ENCODE measurements around the gene CARMIL3. TPM values are rescaled to one million over a fixed set of nuclear protein-coding genes. Genes with fewer than 3 reads are reported as not detected.
A peak's percentile ranks its signal among the peaks of the same experiment; 100 is the strongest.

Gene CARMIL3
- total RNA-seq, 2 donors from 2014 or later, result 1.9 to 2.1 TPM

- DNase-seq (no peak), ATAC-seq (replicated peaks in 1 of 2) (no peak)
- H3K27me3 Mint-ChIP-seq (ENCODE audit: low read depth), result no peaks in the 10 kb centered on the region
- H3K4me3 Mint-ChIP-seq, result peak overlapping the region; percentile 83
- peaks cover 25% of the 10 kb centered on the region for H3K4me1 Mint-ChIP-seq (ENCODE audit: low read depth)
- no peaks in the 10 kb centered on the region for H3K36me3 Mint-ChIP-seq (ENCODE audit: insufficient read depth in 2 of 2)
- no peaks in the 10 kb centered on the region for H3K9me3 Mint-ChIP-seq
- no peak overlapping the region for H3K27ac Mint-ChIP-seq
Observed at GRCh38 chr14:24080142-24080530, 28.3 kb downstream of the CARMIL3 start.

GRCh38 chr14:24080888-24081738 lies 29.3 kb downstream of the CARMIL3 start:
- peak overlapping the region; percentile 83 for H3K4me3 Mint-ChIP-seq
- H3K27ac Mint-ChIP-seq, result no peak overlapping the region
- H3K4me1 Mint-ChIP-seq (ENCODE audit: low read depth), result peaks cover 25% of the 10 kb centered on the region
- H3K9me3 Mint-ChIP-seq, result no peaks in the 10 kb centered on the region
- ATAC-seq (replicated peaks in 1 of 2), result peak; percentile 92 to 94
- DNase-seq, result peak; percentile 77 to 79
- H3K36me3 Mint-ChIP-seq (ENCODE audit: insufficient read depth in 2 of 2), result no peaks in the 10 kb centered on the region
- H3K27me3 Mint-ChIP-seq (ENCODE audit: low read depth), result no peaks in the 10 kb centered on the region

GRCh38 chr14:24081739-24082211 lies 30.0 kb downstream of the CARMIL3 start:
- ATAC-seq (replicated peaks in 1 of 2) (no peak), DNase-seq (no peak)
- H3K9me3 Mint-ChIP-seq, result no peaks in the 10 kb centered on the region
- H3K27me3 Mint-ChIP-seq (ENCODE audit: low read depth), result no peaks in the 10 kb centered on the region
- peaks cover 25% of the 10 kb centered on the region for H3K4me1 Mint-ChIP-seq (ENCODE audit: low read depth)
- H3K4me3 Mint-ChIP-seq, result peak overlapping the region; percentile 81 to 83
- no peaks in the 10 kb centered on the region for H3K36me3 Mint-ChIP-seq (ENCODE audit: insufficient read depth in 2 of 2)
- H3K27ac Mint-ChIP-seq, result no peak overlapping the region

GRCh38 chr14:24082411-24083080 lies 30.7 kb downstream of the CARMIL3 start:
- no peak for DNase-seq
- no peak overlapping the region for H3K27ac Mint-ChIP-seq

GRCh38 chr14:24083462-24083861 lies 31.7 kb downstream of the CARMIL3 start:
- Mint-ChIP-seq H3K4me3 (no peak overlapping the region), H3K36me3 (ENCODE audit: insufficient read depth in 2 of 2) (no peaks in the 10 kb centered on the region), H3K9me3 (no peaks in the 10 kb centered on the region), H3K4me1 (ENCODE audit: low read depth) (peaks cover 25% of the 10 kb centered on the region), H3K27me3 (ENCODE audit: low read depth) (no peaks in the 10 kb centered on the region), H3K27ac (no peak overlapping the region)
- ATAC-seq (replicated peaks in 1 of 2) (no peak), DNase-seq (no peak)

More at GRCh38 chr14:24082411-24083080, 30.7 kb downstream of the CARMIL3 start:
- no peak for ATAC-seq (replicated peaks in 1 of 2)
- Mint-ChIP-seq H3K36me3 (ENCODE audit: insufficient read depth in 2 of 2) (no peaks in the 10 kb centered on the region), H3K27me3 (ENCODE audit: low read depth) (no peaks in the 10 kb centered on the region), H3K9me3 (no peaks in the 10 kb centered on the region), H3K4me1 (ENCODE audit: low read depth) (peaks cover 25% of the 10 kb centered on the region), H3K4me3 (peak overlapping the region; percentile 81 to 83)

- DNase-seq (no peak), ATAC-seq (replicated peaks in 1 of 2) (no peak)
- H3K4me3 Mint-ChIP-seq, result no peak overlapping the region
- peaks cover 20% of the 10 kb centered on the region for H3K4me1 Mint-ChIP-seq (ENCODE audit: low read depth)
- H3K9me3 Mint-ChIP-seq, result no peaks in the 10 kb centered on the region
- no peaks in the 10 kb centered on the region for H3K36me3 Mint-ChIP-seq (ENCODE audit: insufficient read depth in 2 of 2)
- H3K27me3 Mint-ChIP-seq (ENCODE audit: low read depth), result no peaks in the 10 kb centered on the region
- H3K27ac Mint-ChIP-seq, result no peak overlapping the region
Observed at GRCh38 chr14:24084440-24084839, 32.6 kb downstream of the CARMIL3 start.

- Mint-ChIP-seq H3K27ac (no peak overlapping the region), H3K9me3 (no peaks in the 10 kb centered on the region), H3K4me3 (no peak overlapping the region), H3K4me1 (ENCODE audit: low read depth) (peaks cover 16% of the 10 kb centered on the region), H3K27me3 (ENCODE audit: low read depth) (no peaks in the 10 kb centered on the region), H3K36me3 (ENCODE audit: insufficient read depth in 2 of 2) (no peaks in the 10 kb centered on the region)
- no peak for DNase-seq
- ATAC-seq (replicated peaks in 1 of 2), result no peak
Observed at GRCh38 chr14:24085215-24085614, 33.4 kb downstream of the CARMIL3 start.

GRCh38 chr14:24086193-24086955 lies 34.6 kb downstream of the CARMIL3 start:
- no peak overlapping the region for H3K27ac Mint-ChIP-seq
- no peaks in the 10 kb centered on the region for H3K27me3 Mint-ChIP-seq (ENCODE audit: low read depth)
- H3K4me3 Mint-ChIP-seq, result no peak overlapping the region
- ATAC-seq (replicated peaks in 1 of 2), result no peak
- peaks cover 15% of the 10 kb centered on the region for H3K4me1 Mint-ChIP-seq (ENCODE audit: low read depth)
- no peak for DNase-seq
- no peaks in the 10 kb centered on the region for H3K36me3 Mint-ChIP-seq (ENCODE audit: insufficient read depth in 2 of 2)
- no peaks in the 10 kb centered on the region for H3K9me3 Mint-ChIP-seq

- Mint-ChIP-seq H3K36me3 (ENCODE audit: insufficient read depth in 2 of 2) (no peaks in the 10 kb centered on the region), H3K4me3 (no peak overlapping the region), H3K27ac (no peak overlapping the region), H3K4me1 (ENCODE audit: low read depth) (peaks cover 12% of the 10 kb centered on the region), H3K27me3 (ENCODE audit: low read depth) (no peaks in the 10 kb centered on the region), H3K9me3 (no peaks in the 10 kb centered on the region)
- DNase-seq (no peak), ATAC-seq (replicated peaks in 1 of 2) (no peak)
Observed at GRCh38 chr14:24087004-24087403, 35.2 kb downstream of the CARMIL3 start.

GRCh38 chr14:24088095-24088494 lies 36.3 kb downstream of the CARMIL3 start:
- Mint-ChIP-seq H3K4me3 (no peak overlapping the region), H3K27ac (no peak overlapping the region), H3K27me3 (ENCODE audit: low read depth) (no peaks in the 10 kb centered on the region), H3K36me3 (ENCODE audit: insufficient read depth in 2 of 2) (no peaks in the 10 kb centered on the region), H3K4me1 (ENCODE audit: low read depth) (peaks cover 15% of the 10 kb centered on the region), H3K9me3 (no peaks in the 10 kb centered on the region)
- no peak for ATAC-seq (replicated peaks in 1 of 2)
- DNase-seq, result no peak

GRCh38 chr14:24089890-24090289 lies 38.1 kb downstream of the CARMIL3 start:
- H3K9me3 Mint-ChIP-seq, result no peaks in the 10 kb centered on the region
- DNase-seq (no peak), ATAC-seq (replicated peaks in 1 of 2) (no peak)
- H3K4me3 Mint-ChIP-seq, result no peak overlapping the region
- H3K36me3 Mint-ChIP-seq (ENCODE audit: insufficient read depth in 2 of 2), result peaks cover 2 to 3% of the 10 kb centered on the region in 2 donors
- H3K27ac Mint-ChIP-seq, result no peak overlapping the region
- peaks cover 23% of the 10 kb centered on the region for H3K4me1 Mint-ChIP-seq (ENCODE audit: low read depth)
- no peaks in the 10 kb centered on the region for H3K27me3 Mint-ChIP-seq (ENCODE audit: low read depth)

- ATAC-seq (replicated peaks in 1 of 2) (no peak), DNase-seq (no peak)
- Mint-ChIP-seq H3K4me3 (no peak overlapping the region), H3K27me3 (ENCODE audit: low read depth) (no peaks in the 10 kb centered on the region), H3K27ac (no peak overlapping the region), H3K9me3 (no peaks in the 10 kb centered on the region), H3K4me1 (ENCODE audit: low read depth) (peaks cover 39% of the 10 kb centered on the region), H3K36me3 (ENCODE audit: insufficient read depth in 2 of 2) (peaks cover 16 to 21% of the 10 kb centered on the region in 2 donors)
Observed at GRCh38 chr14:24092110-24092504, 40.3 kb downstream of the CARMIL3 start.
